Astrocyte of the spinal cord (primary cell): ENCODE results near the gene CNKSR3.

Experiments used
- DNase-seq: peaks from one replicate; pipeline ENCODE4 v3.0.0; 2011; ENCODE audit warnings: low read depth, low spot score
- H3K4me3 ChIP-seq: 2 replicates; pipeline ENCODE4 v1.5.1; 2011; ENCODE audit warnings: low read depth, mild to moderate bottlenecking, low read length, moderate library complexity
- CTCF ChIP-seq: IDR thresholded peaks from 2 replicates; pipeline ENCODE4 v1.5.1; 2012; ENCODE audit warnings: low read depth, mild to moderate bottlenecking, low read length, inconsistent platforms
- in situ Hi-C: cut with HindIII; loops from 2 replicates; pipeline ENCODE4 v1.10.0; 2017; ENCODE audit warnings: low sequenced_read_pairs

CNKSR3 gene

GRCh38 chr6:154504102-154504501 is 6.4 kb downstream of the CNKSR3 start:
- no peak overlapping the region for H3K4me3 ChIP-seq
- no peak for DNase-seq
- no peak for TF ChIP-seq CTCF
- in situ Hi-C loops: no loop called here

GRCh38 chr6:154503658-154504057 is 6.8 kb downstream of the CNKSR3 start:
- DNase-seq: no peak
- TF ChIP-seq CTCF: no peak
- no peak overlapping the region for H3K4me3 ChIP-seq
- in situ Hi-C loops: no loop called here

GRCh38 chr6:154502553-154502952 is 7.9 kb downstream of the CNKSR3 start:
- in situ Hi-C loops: no loop called here
- no peak for TF ChIP-seq CTCF
- no peak overlapping the region for H3K4me3 ChIP-seq

GRCh38 chr6:154501578-154501868 is 9.0 kb downstream of the CNKSR3 start:
- in situ Hi-C loops: no loop called here

More at GRCh38 chr6:154502553-154502952, 7.9 kb downstream of the CNKSR3 start:
- no peak for DNase-seq

GRCh38 chr6:154500769-154501577 is 9.5 kb downstream of the CNKSR3 start:
- TF ChIP-seq CTCF: peak; percentile 42
- in situ Hi-C loops: no loop called here
- DNase-seq: no peak
- no peak overlapping the region for H3K4me3 ChIP-seq

More at GRCh38 chr6:154501578-154501868, 9.0 kb downstream of the CNKSR3 start:
- DNase-seq: no peak
- no peak for TF ChIP-seq CTCF
- H3K4me3 ChIP-seq: no peak overlapping the region

GRCh38 chr6:154499855-154500589 is 10.5 kb downstream of the CNKSR3 start:
- no peak for TF ChIP-seq CTCF
- no peak overlapping the region for H3K4me3 ChIP-seq
- no peak for DNase-seq
- in situ Hi-C loops: no loop called here
